Measurements from ENCODE around the gene DHX15.

The DHX15 gene

DNA sequence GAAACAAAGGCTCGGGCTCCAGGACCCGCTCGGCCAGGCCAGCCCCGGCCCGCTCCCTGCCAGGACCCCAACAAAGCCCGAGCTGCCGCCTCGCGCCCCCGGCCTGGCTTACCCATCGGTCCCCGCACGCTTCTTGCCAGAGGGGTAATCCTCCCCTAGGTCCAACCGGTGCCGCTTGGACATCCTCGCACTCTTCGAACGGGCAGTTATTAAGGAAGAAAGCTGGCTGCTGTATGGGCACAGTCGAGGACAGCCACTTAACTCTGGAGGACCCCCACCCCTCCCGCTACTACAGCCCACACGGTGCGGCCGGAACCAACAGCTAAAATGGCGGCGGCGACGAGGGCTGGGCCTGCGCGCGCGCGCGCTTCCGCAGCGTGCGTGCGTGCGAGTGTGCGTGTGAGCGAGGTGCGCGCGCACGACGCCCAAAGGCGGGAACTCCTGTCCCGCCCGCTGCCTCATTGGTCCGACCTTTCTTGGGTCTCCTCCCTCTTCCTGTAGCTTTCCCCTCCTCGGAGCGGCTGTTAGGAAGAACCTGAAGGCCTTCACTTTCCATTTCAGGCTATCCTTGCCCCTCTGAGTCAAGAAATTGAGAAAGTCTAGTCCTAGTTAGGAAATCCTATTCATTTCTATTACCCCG is at the start of gene DHX15:
DHX15 (minus strand) TSS at position 344 of the 640 bp plus-strand sequence; CDS start at position 183, 161 bp downstream.
- Histone ChIP-seq H3K4me1 (ENCODE audit: control insufficient read depth in 2 of 2, insufficient read depth in 2 of 2, low read length in 2 of 2) (peaks cover 12 to 15% of the 10 kb centered on the region in 2 donors), H3K27me3 (ENCODE audit: control insufficient read depth in 2 of 2, insufficient read depth in 2 of 2, low read length in 2 of 2) (no peaks in the 10 kb centered on the region)

DNA sequence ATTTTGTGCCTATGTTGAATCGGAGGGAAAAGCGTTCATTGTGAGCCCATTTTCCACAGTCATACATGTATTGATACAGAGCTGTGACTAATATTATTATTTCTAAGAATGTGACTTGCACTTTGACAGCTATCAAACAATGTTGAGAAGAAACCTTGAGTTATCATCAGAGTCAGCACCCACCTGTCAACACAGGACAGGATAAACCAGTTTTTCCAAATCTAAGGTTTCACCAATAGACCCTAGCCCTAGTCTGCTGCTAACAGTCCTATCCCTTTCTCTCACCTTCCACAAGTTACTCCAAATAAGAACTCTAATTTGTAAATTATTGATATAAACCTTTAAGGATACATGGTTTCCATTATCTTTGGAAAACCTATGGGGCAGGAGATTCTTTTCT is 47.7 kb upstream of the DHX15 start:
- no peak overlapping the region for H3K27ac ChIP-seq (ENCODE audit: low read depth in 2 of 2, low read length in 2 of 2)
- H3K4me3 ChIP-seq (ENCODE audit: low read length in 2 of 2) = no peak overlapping the region
- peaks cover 0 to under 1% of the 10 kb centered on the region in 2 donors for H3K4me1 ChIP-seq (ENCODE audit: control insufficient read depth in 2 of 2, insufficient read depth in 2 of 2, low read length in 2 of 2)
- no peaks in the 10 kb centered on the region for H3K36me3 ChIP-seq (ENCODE audit: control insufficient read depth in 2 of 2, insufficient read depth in 2 of 2, low read length in 2 of 2)
- H3K9ac ChIP-seq (ENCODE audit: low read depth in 1 of 2, low read length in 2 of 2) = no peak overlapping the region
- H3K9me3 ChIP-seq (ENCODE audit: control insufficient read depth in 2 of 2, low read length in 2 of 2) = no peaks in the 10 kb centered on the region
- no peaks in the 10 kb centered on the region for H3K27me3 ChIP-seq (ENCODE audit: control insufficient read depth in 2 of 2, insufficient read depth in 2 of 2, low read length in 2 of 2)

More for the DNA sequence above, at the start of gene DHX15:
- Histone ChIP-seq H3K4me3 (ENCODE audit: low read length in 2 of 2) (peak within 1 kb of the TSS; percentile 98 to 100), H3K9me3 (ENCODE audit: control insufficient read depth in 2 of 2, low read length in 2 of 2) (no peaks in the 10 kb centered on the region), H3K36me3 (ENCODE audit: control insufficient read depth in 2 of 2, insufficient read depth in 2 of 2, low read length in 2 of 2) (no peaks in the 10 kb centered on the region), H3K9ac (ENCODE audit: low read depth in 1 of 2, low read length in 2 of 2) (peak within 1 kb of the TSS; percentile 97 to 100), H3K27ac (ENCODE audit: low read depth in 2 of 2, low read length in 2 of 2) (peak within 1 kb of the TSS; percentile 95 to 97)

DNA sequence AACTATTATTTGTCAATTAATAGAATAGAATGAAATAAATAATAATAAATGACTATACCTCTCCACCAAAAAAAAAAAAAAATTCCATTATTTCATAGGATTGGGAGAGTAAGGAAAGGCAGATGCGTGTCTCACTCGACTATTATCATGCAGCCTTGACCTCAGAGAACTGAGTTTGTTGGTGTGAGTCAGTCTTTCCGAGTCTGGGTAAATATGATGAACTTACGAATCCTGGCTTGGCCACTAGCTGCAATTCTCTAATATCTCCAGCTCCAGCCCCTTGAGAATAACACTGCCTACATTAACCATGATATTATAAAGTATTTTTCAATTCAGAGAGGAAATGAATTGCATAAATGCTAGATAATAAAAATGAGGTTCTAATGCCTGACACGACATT is 46.6 kb upstream of the DHX15 start:
- Histone ChIP-seq H3K36me3 (ENCODE audit: control insufficient read depth in 2 of 2, insufficient read depth in 2 of 2, low read length in 2 of 2) (no peaks in the 10 kb centered on the region), H3K27me3 (ENCODE audit: control insufficient read depth in 2 of 2, insufficient read depth in 2 of 2, low read length in 2 of 2) (no peaks in the 10 kb centered on the region), H3K9ac (ENCODE audit: low read depth in 1 of 2, low read length in 2 of 2) (no peak overlapping the region), H3K4me1 (ENCODE audit: control insufficient read depth in 2 of 2, insufficient read depth in 2 of 2, low read length in 2 of 2) (no peaks in the 10 kb centered on the region), H3K9me3 (ENCODE audit: control insufficient read depth in 2 of 2, low read length in 2 of 2) (no peaks in the 10 kb centered on the region), H3K27ac (ENCODE audit: low read depth in 2 of 2, low read length in 2 of 2) (no peak overlapping the region), H3K4me3 (ENCODE audit: low read length in 2 of 2) (no peak overlapping the region)

DNA sequence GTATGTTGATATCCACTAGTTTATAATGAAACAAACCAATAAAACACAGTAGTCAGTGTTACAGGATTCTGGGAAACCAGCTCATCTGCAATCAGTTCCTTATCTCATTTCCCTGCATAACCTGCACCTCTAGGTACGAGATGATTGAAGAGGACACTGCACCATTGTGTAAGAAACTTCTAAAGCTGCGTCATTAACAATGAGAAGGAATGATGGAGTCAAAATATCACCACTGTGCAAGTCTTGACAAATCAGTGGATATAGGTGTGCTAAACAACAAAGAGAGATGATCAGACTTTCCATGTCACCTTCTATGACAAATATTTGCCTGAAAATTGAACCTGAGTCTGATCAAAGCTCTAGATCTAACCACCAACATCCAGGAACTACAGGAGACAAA is 40.7 kb upstream of the DHX15 start:
- no peaks in the 10 kb centered on the region for H3K4me1 ChIP-seq (ENCODE audit: control insufficient read depth in 2 of 2, insufficient read depth in 2 of 2, low read length in 2 of 2)
- H3K27me3 ChIP-seq (ENCODE audit: control insufficient read depth in 2 of 2, insufficient read depth in 2 of 2, low read length in 2 of 2) = no peaks in the 10 kb centered on the region
- no peak overlapping the region for H3K4me3 ChIP-seq (ENCODE audit: low read length in 2 of 2)
- no peak overlapping the region for H3K27ac ChIP-seq (ENCODE audit: low read depth in 2 of 2, low read length in 2 of 2)
- H3K9ac ChIP-seq (ENCODE audit: low read depth in 1 of 2, low read length in 2 of 2) = no peak overlapping the region
- no peaks in the 10 kb centered on the region for H3K36me3 ChIP-seq (ENCODE audit: control insufficient read depth in 2 of 2, insufficient read depth in 2 of 2, low read length in 2 of 2)
- H3K9me3 ChIP-seq (ENCODE audit: control insufficient read depth in 2 of 2, low read length in 2 of 2) = no peaks in the 10 kb centered on the region

DNA sequence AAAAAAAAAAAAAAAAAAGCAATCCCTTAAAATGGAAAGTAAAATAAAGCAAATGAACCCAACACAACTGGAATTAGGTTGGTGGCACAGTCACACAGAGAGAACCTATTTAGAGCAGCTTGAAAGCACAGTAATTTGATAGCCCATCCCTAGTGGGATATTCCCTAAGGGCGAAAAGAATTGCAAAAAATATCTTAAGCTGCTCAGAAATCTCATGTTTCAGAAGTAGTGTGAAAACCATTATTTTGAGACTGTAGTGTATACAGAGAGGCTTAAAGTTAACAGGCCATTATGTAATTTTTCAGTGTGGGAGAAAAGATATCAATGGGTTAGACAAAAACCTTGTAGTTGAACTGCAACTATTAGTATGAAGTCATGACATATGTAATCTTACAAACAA is 40.0 kb upstream of the DHX15 start:
- Histone ChIP-seq H3K36me3 (ENCODE audit: control insufficient read depth in 2 of 2, insufficient read depth in 2 of 2, low read length in 2 of 2) (no peaks in the 10 kb centered on the region), H3K4me1 (ENCODE audit: control insufficient read depth in 2 of 2, insufficient read depth in 2 of 2, low read length in 2 of 2) (no peaks in the 10 kb centered on the region), H3K9ac (ENCODE audit: low read depth in 1 of 2, low read length in 2 of 2) (no peak overlapping the region), H3K9me3 (ENCODE audit: control insufficient read depth in 2 of 2, low read length in 2 of 2) (no peaks in the 10 kb centered on the region), H3K27ac (ENCODE audit: low read depth in 2 of 2, low read length in 2 of 2) (no peak overlapping the region), H3K27me3 (ENCODE audit: control insufficient read depth in 2 of 2, insufficient read depth in 2 of 2, low read length in 2 of 2) (no peaks in the 10 kb centered on the region), H3K4me3 (ENCODE audit: low read length in 2 of 2) (no peak overlapping the region)

DNA sequence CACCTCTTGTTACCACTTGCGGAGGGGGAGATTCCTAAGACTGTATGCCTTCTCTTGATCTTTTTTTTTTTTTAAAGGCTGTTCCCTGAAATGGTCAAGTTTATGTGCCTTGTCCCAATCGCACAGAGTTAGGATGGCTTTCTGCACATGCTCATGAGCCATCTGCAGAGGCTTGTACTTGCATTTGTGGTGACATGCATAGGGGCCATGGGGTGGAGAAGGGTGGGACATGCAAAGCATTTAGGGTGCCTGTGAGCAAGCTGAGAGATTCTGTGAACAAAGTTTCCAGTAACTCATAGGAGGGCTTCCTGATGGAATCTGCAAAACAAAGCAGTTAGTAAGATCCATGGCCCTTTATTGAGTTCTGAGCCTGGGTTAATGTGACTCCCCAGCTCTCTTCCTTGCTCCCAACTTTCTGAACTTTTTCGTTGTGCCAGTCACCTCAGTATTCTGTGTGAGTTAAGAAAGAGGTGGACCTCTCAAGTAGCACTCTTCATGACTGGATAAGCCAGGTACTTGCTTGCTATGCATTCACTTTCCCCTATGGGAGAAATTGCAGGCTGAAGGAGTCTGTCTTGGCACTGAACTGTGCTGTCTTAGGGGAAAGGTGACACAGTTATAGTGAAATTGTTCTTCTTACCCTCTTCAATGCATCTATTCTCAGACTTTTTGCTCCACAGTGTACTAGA is 37.9 kb upstream of the DHX15 start:
- no peaks in the 10 kb centered on the region for H3K36me3 ChIP-seq (ENCODE audit: control insufficient read depth in 2 of 2, insufficient read depth in 2 of 2, low read length in 2 of 2)
- no peaks in the 10 kb centered on the region for H3K4me1 ChIP-seq (ENCODE audit: control insufficient read depth in 2 of 2, insufficient read depth in 2 of 2, low read length in 2 of 2)
- no peak overlapping the region for H3K4me3 ChIP-seq (ENCODE audit: low read length in 2 of 2)
- H3K9me3 ChIP-seq (ENCODE audit: control insufficient read depth in 2 of 2, low read length in 2 of 2) = no peaks in the 10 kb centered on the region
- H3K27ac ChIP-seq (ENCODE audit: low read depth in 2 of 2, low read length in 2 of 2) = no peak overlapping the region
- H3K27me3 ChIP-seq (ENCODE audit: control insufficient read depth in 2 of 2, insufficient read depth in 2 of 2, low read length in 2 of 2) = no peaks in the 10 kb centered on the region
- no peak overlapping the region for H3K9ac ChIP-seq (ENCODE audit: low read depth in 1 of 2, low read length in 2 of 2)

DNA sequence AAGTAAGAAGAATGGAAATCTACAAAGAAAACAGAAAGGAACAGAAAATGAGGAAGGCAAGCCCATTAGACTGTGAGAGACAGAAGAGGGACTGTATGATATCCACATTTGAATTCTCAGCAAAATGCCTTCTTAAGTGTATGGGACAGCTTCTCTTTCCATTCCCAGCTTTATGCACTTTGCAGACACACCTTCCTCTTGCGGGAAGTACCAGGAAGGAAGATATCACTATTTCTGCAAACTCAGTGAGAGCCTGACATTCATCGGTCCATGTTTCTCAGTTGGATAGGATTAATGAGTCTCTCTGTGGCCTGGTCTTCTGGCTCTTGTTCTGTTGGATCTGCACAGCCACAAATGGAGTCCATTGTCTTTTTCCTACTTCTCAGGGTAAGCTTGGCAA is 31.6 kb upstream of the DHX15 start:
- no peaks in the 10 kb centered on the region for H3K9me3 ChIP-seq (ENCODE audit: control insufficient read depth in 2 of 2, low read length in 2 of 2)
- H3K27ac ChIP-seq (ENCODE audit: low read depth in 2 of 2, low read length in 2 of 2) = peak overlapping the region in 1 of 2 donors; percentile 3
- H3K9ac ChIP-seq (ENCODE audit: low read depth in 1 of 2, low read length in 2 of 2) = no peak overlapping the region
- H3K4me3 ChIP-seq (ENCODE audit: low read length in 2 of 2) = no peak overlapping the region
- H3K27me3 ChIP-seq (ENCODE audit: control insufficient read depth in 2 of 2, insufficient read depth in 2 of 2, low read length in 2 of 2) = no peaks in the 10 kb centered on the region
- H3K4me1 ChIP-seq (ENCODE audit: control insufficient read depth in 2 of 2, insufficient read depth in 2 of 2, low read length in 2 of 2) = peaks cover 5 to 9% of the 10 kb centered on the region in 2 donors
- no peaks in the 10 kb centered on the region for H3K36me3 ChIP-seq (ENCODE audit: control insufficient read depth in 2 of 2, insufficient read depth in 2 of 2, low read length in 2 of 2)

DNA sequence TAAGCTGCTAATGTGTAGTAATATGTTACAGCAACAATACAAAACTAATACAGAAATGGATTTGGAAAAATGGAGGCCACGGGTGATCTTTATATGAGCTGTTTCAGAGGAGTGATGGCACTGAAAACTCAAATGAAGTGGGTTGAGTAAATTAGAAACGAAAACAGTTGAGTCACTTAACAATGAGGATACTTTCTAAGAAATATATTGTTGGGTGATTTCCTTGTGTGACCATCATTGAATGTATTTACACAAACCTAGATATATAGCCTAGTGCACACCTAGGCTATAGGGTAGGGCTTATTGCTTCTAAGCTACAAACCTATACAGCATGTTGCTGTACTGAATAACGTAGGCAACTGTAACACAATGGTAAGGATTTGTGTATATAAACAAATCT is 30.5 kb upstream of the DHX15 start:
- Histone ChIP-seq H3K4me3 (ENCODE audit: low read length in 2 of 2) (no peak overlapping the region), H3K27ac (ENCODE audit: low read depth in 2 of 2, low read length in 2 of 2) (peak overlapping the region in 1 of 2 donors; percentile 3), H3K9me3 (ENCODE audit: control insufficient read depth in 2 of 2, low read length in 2 of 2) (no peaks in the 10 kb centered on the region)

DNA sequence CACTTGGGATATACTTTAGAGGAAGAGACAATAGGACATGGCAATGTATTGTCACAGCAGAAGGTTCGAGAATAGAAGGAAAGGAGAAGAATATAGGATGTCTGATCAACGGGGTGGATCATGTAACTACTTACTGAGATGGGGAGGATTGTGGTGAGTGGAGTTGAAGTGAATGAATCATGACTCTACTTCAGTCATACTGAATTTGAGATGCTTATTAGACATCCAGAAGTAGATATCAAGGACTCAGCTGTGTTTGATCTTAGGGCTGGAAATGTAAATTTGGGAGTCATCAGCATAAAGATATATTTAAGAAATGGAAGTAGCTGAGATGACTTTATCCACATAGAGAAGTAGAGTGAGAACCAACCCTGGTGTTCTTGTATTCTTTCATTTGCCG is 29.1 kb upstream of the DHX15 start:
- Histone ChIP-seq H3K36me3 (ENCODE audit: control insufficient read depth in 2 of 2, insufficient read depth in 2 of 2, low read length in 2 of 2) (no peaks in the 10 kb centered on the region), H3K27me3 (ENCODE audit: control insufficient read depth in 2 of 2, insufficient read depth in 2 of 2, low read length in 2 of 2) (no peaks in the 10 kb centered on the region), H3K27ac (ENCODE audit: low read depth in 2 of 2, low read length in 2 of 2) (no peak overlapping the region), H3K4me1 (ENCODE audit: control insufficient read depth in 2 of 2, insufficient read depth in 2 of 2, low read length in 2 of 2) (peaks cover 5 to 9% of the 10 kb centered on the region in 2 donors), H3K4me3 (ENCODE audit: low read length in 2 of 2) (no peak overlapping the region), H3K9ac (ENCODE audit: low read depth in 1 of 2, low read length in 2 of 2) (no peak overlapping the region), H3K9me3 (ENCODE audit: control insufficient read depth in 2 of 2, low read length in 2 of 2) (no peaks in the 10 kb centered on the region)

More for the DNA sequence above, 30.5 kb upstream of the DHX15 start:
- no peaks in the 10 kb centered on the region for H3K27me3 ChIP-seq (ENCODE audit: control insufficient read depth in 2 of 2, insufficient read depth in 2 of 2, low read length in 2 of 2)
- peaks cover 5 to 9% of the 10 kb centered on the region in 2 donors for H3K4me1 ChIP-seq (ENCODE audit: control insufficient read depth in 2 of 2, insufficient read depth in 2 of 2, low read length in 2 of 2)
- H3K36me3 ChIP-seq (ENCODE audit: control insufficient read depth in 2 of 2, insufficient read depth in 2 of 2, low read length in 2 of 2) = no peaks in the 10 kb centered on the region
- H3K9ac ChIP-seq (ENCODE audit: low read depth in 1 of 2, low read length in 2 of 2) = no peak overlapping the region

DNA sequence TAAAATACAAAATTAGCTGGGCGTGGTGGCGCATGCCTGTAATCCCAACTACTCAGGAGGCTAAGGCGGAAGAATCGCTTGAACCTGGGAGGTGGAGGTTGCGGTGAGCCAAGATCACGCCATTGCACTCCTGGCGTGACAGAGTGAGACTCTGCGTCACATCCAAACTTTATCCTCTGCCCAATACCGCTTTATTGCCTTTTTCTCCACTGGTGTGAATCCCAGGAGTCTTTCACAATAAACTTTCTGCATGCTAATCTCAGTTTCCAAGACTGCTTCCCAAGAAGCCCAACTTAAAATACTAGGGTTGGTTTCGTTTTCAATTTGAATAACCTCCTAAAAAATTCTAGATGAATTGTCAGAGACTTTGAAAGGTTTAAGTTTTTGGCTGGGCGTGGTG is 27.2 kb upstream of the DHX15 start:
- Histone ChIP-seq H3K27ac (ENCODE audit: low read depth in 2 of 2, low read length in 2 of 2) (no peak overlapping the region), H3K9me3 (ENCODE audit: control insufficient read depth in 2 of 2, low read length in 2 of 2) (no peaks in the 10 kb centered on the region), H3K9ac (ENCODE audit: low read depth in 1 of 2, low read length in 2 of 2) (no peak overlapping the region), H3K4me3 (ENCODE audit: low read length in 2 of 2) (no peak overlapping the region), H3K4me1 (ENCODE audit: control insufficient read depth in 2 of 2, insufficient read depth in 2 of 2, low read length in 2 of 2) (peaks cover 5 to 9% of the 10 kb centered on the region in 2 donors), H3K36me3 (ENCODE audit: control insufficient read depth in 2 of 2, insufficient read depth in 2 of 2, low read length in 2 of 2) (no peaks in the 10 kb centered on the region), H3K27me3 (ENCODE audit: control insufficient read depth in 2 of 2, insufficient read depth in 2 of 2, low read length in 2 of 2) (no peaks in the 10 kb centered on the region)

Measured in mucosa of rectum (tissue), 2 donors.